Activated CD8-positive, alpha-beta T cell treated with anti-CD3 and anti-CD28 coated beads, Interleukin-2, amount 10 ng/mL, durations not matched to agents 7 days and 5 days (primary cell): ENCODE data around the gene IGFBP6. TPM values are rescaled to one million over a fixed set of nuclear protein-coding genes. Genes with fewer than 3 reads are reported as not detected.

Experiments used
- ATAC-seq: fragments of 150-1000 bp; cut with Tn5 transposase; one replicate; pipeline ENCODE4 v1.10.0; 2021; ENCODE audit warnings: moderate library complexity
- CTCF ChIA-PET: fragments of 350-600 bp; sonication (Branson Sonifier 250); formaldehyde crosslinking; loops from one replicate; lab custom pipeline; 2021; ENCODE audit warnings: antibody characterized with exemption; lab: Charles Lee
- POLR2A ChIA-PET: fragments of 350-600 bp; sonication (Branson Sonifier 250); formaldehyde crosslinking; loops from one replicate; lab custom pipeline; 2021; ENCODE audit warnings: antibody characterized with exemption; lab: Charles Lee
- DNase-seq: peaks from one replicate; pipeline ENCODE4 v3.0.0-alpha.2; 2020
- H3K27ac Mint-ChIP-seq: one replicate; pipeline ENCODE4 v1.8.0; 2021; ENCODE audit warnings: mild to moderate bottlenecking, mixed read lengths
- H3K27me3 Mint-ChIP-seq: one replicate; pipeline ENCODE4 v1.8.0; 2021; ENCODE audit warnings: low read depth, mixed read lengths
- H3K36me3 Mint-ChIP-seq: one replicate; pipeline ENCODE4 v1.8.0; 2021; ENCODE audit warnings: low read depth, mixed read lengths
- H3K4me1 Mint-ChIP-seq: one replicate; pipeline ENCODE4 v1.8.0; 2021; ENCODE audit warnings: low read depth, mixed read lengths
- H3K4me3 Mint-ChIP-seq: one replicate; pipeline ENCODE4 v1.8.0; 2021; ENCODE audit warnings: mild to moderate bottlenecking, mixed read lengths
- H3K9me3 Mint-ChIP-seq: one replicate; pipeline ENCODE4 v1.8.0; 2022; ENCODE audit warnings: mixed read lengths; ENCODE audit not compliant: insufficient read depth
- total RNA-seq, 2 experiments: library from RNA; stranded (reverse); gene quantifications; one replicate each; pipeline ENCODE4 v1.2.3, GENCODE V29; 2021

IGFBP6 gene
- total RNA-seq, 2 experiments from 2014 or later, result 3.1 to 5.4 TPM

DNA sequence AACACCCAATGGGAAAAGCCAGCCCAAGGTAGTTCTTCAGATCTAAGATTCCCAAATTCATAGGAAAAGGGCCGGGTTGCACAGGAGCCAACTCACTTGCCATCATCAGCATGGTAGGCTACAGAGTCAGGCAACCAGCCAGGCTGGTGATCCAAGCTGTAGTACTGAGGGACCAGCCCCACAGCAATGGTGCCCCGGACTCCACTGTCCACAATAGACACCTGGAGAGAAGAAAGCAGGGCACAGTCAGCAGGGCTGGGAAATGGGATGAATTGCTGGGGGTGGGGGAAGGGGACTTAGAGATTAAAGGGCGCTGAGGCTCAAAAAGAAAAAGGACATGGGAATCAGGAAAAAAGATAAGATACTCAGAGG lies 22.5 kb upstream of the IGFBP6 start:
- no peak overlapping the region for H3K27ac Mint-ChIP-seq
- H3K36me3 Mint-ChIP-seq, result peaks cover 53% of the 10 kb centered on the region
- CTCF ChIA-PET, result interaction anchor here (7.6 to 14.0 kb wide), 2 partner anchors 8 to 26 kb away, joined by 119 to 170 read pairs; partner anchors contain the start of genes IGFBP6 and SOAT2
- no peaks in the 10 kb centered on the region for H3K9me3 Mint-ChIP-seq
- H3K4me1 Mint-ChIP-seq, result peaks cover 32% of the 10 kb centered on the region
- DNase-seq (no peak), ATAC-seq (no peak)
- H3K4me3 Mint-ChIP-seq, result no peak overlapping the region
- no peaks in the 10 kb centered on the region for H3K27me3 Mint-ChIP-seq
- POLR2A ChIA-PET, result no interaction called here

DNA sequence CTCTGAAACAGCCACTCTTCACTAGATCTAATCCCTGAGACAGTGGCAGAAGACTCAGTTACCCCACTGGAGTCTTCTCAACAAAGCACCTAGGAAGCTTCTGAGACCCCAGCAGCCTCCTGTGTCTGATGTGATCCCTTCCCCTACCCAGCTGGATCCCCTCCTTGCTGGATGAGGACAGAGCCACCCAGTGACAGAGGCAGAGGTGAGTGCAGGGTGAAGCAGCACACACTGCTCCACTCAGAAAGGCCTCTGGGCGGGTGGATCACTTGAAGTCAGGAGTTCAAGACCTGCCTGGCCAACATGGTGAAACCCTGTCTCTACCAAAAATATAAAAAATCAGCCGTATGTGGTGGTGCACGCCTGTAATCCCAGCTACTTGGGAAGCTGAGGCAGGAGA lies 21.0 kb upstream of the IGFBP6 start:
- CTCF ChIA-PET, result interaction anchor here (1.1 to 14.0 kb wide), 4 partner anchors 10 to 245 kb away, joined by 4 to 170 read pairs (median 62); partner anchors contain the start of genes AAAS, IGFBP6 and SOAT2
- Mint-ChIP-seq H3K36me3 (peaks cover 48% of the 10 kb centered on the region), H3K27ac (no peak overlapping the region), H3K4me3 (no peak overlapping the region), H3K27me3 (no peaks in the 10 kb centered on the region), H3K9me3 (no peaks in the 10 kb centered on the region), H3K4me1 (peaks cover 35% of the 10 kb centered on the region)
- DNase-seq (no peak), ATAC-seq (no peak)
- POLR2A ChIA-PET, result interaction anchor here (0.6 kb wide), 1 partner anchor 38 kb away, joined by 5 read pairs; no protein-coding TSS in a partner anchor

DNA sequence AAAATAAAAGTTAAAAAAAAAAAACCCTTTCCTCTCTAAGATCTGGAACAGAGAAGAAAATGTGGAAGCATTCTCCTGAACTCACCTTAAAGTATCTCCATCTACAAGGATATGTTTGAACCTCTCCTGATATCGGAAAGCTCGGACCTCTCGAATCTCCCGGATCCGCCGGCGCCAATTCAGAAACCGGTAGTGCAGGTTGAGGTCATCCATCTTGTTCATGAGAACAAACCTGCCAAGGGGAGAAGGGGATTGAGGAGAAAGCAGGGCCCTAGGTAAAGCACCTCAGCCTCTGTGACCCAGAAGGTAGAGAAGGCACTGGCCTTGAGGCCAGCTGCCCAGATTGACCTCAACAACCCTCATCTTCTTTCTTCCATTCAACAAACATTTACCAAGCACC lies 20.4 kb upstream of the IGFBP6 start:
- peaks cover 31% of the 10 kb centered on the region for H3K4me1 Mint-ChIP-seq
- CTCF ChIA-PET, result interaction anchor here (0.8 to 14.0 kb wide), 6 partner anchors 10 to 244 kb away, joined by 4 to 170 read pairs (median 8); partner anchors contain the start of genes AAAS, IGFBP6 and SOAT2
- ATAC-seq (no peak), DNase-seq (no peak)
- POLR2A ChIA-PET, result interaction anchor here (0.6 kb wide), 1 partner anchor 38 kb away, joined by 5 read pairs; no protein-coding TSS in a partner anchor
- H3K27me3 Mint-ChIP-seq, result no peaks in the 10 kb centered on the region
- no peak overlapping the region for H3K4me3 Mint-ChIP-seq
- H3K36me3 Mint-ChIP-seq, result peaks cover 45% of the 10 kb centered on the region
- H3K9me3 Mint-ChIP-seq, result no peaks in the 10 kb centered on the region
- no peak overlapping the region for H3K27ac Mint-ChIP-seq

DNA sequence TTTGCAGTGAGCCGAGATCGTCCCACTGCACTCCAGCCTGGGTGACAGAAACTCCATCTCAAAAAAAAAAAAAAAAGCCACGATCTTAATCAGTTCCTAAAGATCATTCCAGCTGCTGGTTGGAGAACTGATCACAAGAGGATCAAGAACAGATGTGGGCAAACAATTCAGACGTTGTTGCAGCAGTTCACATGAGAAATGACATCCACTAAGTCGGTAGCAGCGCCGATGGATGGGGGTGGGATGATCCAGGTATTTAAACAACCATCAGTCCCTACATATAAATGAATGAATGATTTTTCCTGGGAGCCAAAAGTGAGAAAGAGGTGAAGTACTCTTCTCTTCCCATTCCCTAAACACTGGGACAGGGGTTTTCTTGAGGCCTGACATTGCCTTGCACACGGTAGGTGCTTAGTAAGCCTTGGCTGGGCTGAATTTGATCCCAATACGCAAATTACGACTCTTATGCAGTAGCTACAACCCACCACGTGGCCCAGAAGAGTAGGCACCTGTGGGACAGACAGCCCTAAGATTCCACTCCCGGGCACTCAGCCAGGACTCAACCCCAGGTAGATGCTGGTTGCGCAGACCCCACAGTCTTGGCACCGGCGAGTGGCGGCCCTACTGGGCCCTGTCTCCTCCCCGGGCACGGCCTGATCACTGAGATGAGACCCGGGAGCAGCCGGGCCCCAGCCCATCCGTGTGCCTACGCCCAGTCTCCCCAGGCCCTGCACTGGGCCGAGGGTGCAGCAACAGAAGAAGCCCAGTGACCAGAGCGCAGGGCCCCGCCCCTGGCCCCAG lies 18.8 kb upstream of the IGFBP6 start:
- peak; percentile 35 for ATAC-seq
- Mint-ChIP-seq H3K27me3 (no peaks in the 10 kb centered on the region), H3K36me3 (peaks cover 35% of the 10 kb centered on the region), H3K4me3 (peak overlapping the region; percentile 89), H3K9me3 (no peaks in the 10 kb centered on the region), H3K4me1 (peaks cover 33% of the 10 kb centered on the region), H3K27ac (peak overlapping the region; percentile 93)
- ChIA-PET POLR2A (interaction anchor here (0.7 to 2.7 kb wide), 9 partner anchors 15 to 103 kb away, joined by 3 to 20 read pairs (median 4); partner anchors contain the start of gene SOAT2), CTCF (interaction anchor here (1.1 to 14.0 kb wide), 11 partner anchors 9 to 243 kb away, joined by 3 to 170 read pairs (median 7); partner anchors contain the start of genes AAAS, IGFBP6 and SOAT2)
- peak; percentile 61 for DNase-seq

DNA sequence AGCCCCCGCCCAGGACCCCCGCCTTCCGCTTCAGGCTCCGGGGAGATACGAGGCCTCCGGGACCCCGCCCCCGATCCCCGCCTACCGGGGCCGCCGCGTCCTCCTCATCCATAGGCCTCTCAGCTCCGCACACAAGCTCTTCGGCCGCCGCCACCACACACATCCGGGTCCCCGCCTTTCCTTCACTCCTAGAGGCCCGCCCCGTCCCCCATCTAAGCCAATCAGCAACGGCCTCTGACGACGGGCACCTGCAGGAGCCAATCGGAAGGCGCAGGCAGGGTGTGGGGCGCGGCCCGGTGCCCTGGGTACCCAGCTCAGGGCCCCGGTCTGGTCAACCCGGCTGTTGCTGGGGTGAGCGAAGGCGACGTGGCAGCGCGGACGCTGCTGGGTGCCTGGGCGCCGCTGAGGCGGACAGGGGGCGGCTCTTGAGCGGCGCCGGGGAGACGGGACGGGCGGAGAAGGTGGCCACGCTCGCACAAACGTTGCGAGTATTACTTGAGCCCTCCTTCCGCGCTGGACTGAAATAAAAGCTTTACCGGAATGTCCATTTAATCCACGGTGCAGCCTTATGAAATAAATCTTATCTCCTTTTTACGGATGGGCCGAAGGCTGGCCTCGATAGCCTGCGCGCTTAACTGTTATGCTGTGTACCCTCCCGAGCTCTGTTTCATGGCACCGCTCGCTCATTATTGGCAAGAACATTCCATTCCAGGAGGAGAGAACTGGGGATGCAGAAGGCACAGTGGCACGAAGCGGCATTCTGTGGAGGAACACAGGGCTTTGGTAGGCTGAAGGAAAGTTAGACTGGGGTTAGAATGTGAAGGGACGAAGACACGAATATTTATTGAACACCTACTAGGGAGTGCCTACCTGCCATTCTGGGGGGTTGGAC lies 18.0 kb upstream of the IGFBP6 start, which contains the start of gene SPRYD3:
TSS of gene SPRYD3 (minus strand) at position 165 of the 892 bp plus-strand sequence. CDS start at position 108, 57 bp downstream.
- H3K27me3 Mint-ChIP-seq, result no peaks in the 10 kb centered on the region
- ATAC-seq, result peak; percentile 99
- H3K9me3 Mint-ChIP-seq, result no peaks in the 10 kb centered on the region
- CTCF ChIA-PET, result interaction anchor here (0.9 to 14.0 kb wide), 14 partner anchors 8 to 242 kb away, joined by 3 to 170 read pairs (median 5); partner anchors contain the start of genes AAAS, IGFBP6 and SOAT2
- peaks cover 28% of the 10 kb centered on the region for H3K4me1 Mint-ChIP-seq
- peak; percentile 97 for DNase-seq
- peak within 1 kb of the TSS; percentile 93 for H3K27ac Mint-ChIP-seq
- POLR2A ChIA-PET, result interaction anchor here (0.7 to 2.7 kb wide), 8 partner anchors 14 to 72 kb away, joined by 3 to 20 read pairs (median 4); partner anchors contain the start of gene SOAT2
- peaks cover 27% of the 10 kb centered on the region for H3K36me3 Mint-ChIP-seq
- peak within 1 kb of the TSS; percentile 89 for H3K4me3 Mint-ChIP-seq

DNA sequence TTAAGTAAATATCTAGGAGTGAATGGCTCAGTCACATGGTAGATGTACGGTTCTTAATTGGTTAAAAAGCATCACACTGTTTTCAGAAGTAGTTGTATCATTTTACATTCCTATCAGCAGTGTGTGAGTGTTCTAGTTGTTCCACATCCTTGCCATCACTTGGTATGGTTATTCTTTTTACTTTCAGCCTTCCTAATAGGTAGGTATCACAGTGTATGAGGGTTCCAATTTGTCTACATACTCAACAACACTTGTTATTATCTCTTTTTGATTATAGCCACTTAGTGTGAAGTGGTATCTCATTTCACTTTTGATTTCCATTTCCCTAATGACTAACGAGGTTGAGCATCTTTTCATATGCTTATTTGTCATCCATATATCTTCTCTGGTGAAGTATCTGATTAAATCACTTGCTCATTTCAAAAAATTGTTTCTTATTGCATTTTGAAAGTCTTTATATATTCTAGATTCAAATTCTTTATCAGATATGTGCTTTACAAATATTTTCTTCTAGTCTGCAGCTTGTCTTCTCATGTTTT lies 14.8 kb upstream of the IGFBP6 start:
- peaks cover 21% of the 10 kb centered on the region for H3K4me1 Mint-ChIP-seq
- no peak overlapping the region for H3K27ac Mint-ChIP-seq
- no peak overlapping the region for H3K4me3 Mint-ChIP-seq
- CTCF ChIA-PET, result interaction anchor here (1.3 to 14.0 kb wide), 4 partner anchors 11 to 78 kb away, joined by 3 to 170 read pairs (median 14); partner anchors contain the start of genes IGFBP6 and SOAT2
- POLR2A ChIA-PET, result interaction anchor here (1.1 kb wide), 1 partner anchor 10 kb away, joined by 3 read pairs; no protein-coding TSS in a partner anchor
- peaks cover 1% of the 10 kb centered on the region for H3K36me3 Mint-ChIP-seq
- no peak for DNase-seq
- H3K27me3 Mint-ChIP-seq, result peaks cover 12% of the 10 kb centered on the region
- ATAC-seq, result no peak
- H3K9me3 Mint-ChIP-seq, result no peaks in the 10 kb centered on the region

DNA sequence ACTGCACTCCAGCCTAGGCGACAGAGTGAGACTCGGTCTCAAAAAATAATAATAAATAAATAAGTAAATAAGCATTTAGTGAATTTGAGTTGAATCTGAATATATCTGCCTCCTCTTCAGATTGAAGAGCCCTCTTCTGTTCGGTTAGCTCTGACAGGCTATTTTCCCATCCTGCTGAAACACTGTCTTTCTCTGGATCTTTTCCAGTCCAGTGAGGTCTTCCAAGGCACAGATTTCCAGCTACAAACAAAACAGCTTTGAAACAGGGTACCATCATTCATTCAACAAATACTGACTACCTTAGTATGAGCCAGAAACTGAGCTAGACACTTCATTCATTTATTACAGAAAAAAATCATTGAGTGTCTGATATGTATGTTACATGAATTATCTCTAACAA lies 11.1 kb upstream of the IGFBP6 start:
- Mint-ChIP-seq H3K27me3 (peaks cover 32% of the 10 kb centered on the region), H3K4me3 (no peak overlapping the region), H3K36me3 (no peaks in the 10 kb centered on the region), H3K4me1 (peaks cover 5% of the 10 kb centered on the region), H3K9me3 (no peaks in the 10 kb centered on the region), H3K27ac (no peak overlapping the region)
- POLR2A ChIA-PET, result interaction anchor here (0.6 kb wide), 1 partner anchor 12 kb away, joined by 3 read pairs; no protein-coding TSS in a partner anchor
- DNase-seq (no peak), ATAC-seq (no peak)
- CTCF ChIA-PET, result interaction anchor here (0.7 to 14.0 kb wide), 4 partner anchors 14 to 66 kb away, joined by 3 to 170 read pairs (median 14); partner anchors contain the start of genes IGFBP6 and SOAT2

DNA sequence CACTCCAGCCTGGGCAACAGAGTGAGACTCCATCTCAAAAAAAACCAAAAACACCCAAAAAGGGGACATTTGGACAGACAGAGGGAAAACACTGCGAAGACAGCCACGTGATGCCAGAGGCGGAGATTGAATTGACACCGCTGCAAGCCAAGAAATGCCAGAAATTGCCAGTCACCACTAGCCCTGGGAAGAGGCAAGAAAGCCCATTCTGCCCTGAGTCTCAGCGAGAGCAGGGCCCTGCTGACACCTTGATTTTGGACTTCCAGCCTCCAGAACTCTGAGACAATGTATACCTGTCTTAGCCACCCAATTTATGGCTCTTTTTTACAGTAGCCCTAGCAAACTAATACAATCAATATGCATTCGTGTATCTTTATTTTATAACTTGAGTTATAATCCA lies 7.4 kb upstream of the IGFBP6 start:
- Mint-ChIP-seq H3K27ac (no peak overlapping the region), H3K4me3 (no peak overlapping the region), H3K27me3 (peaks cover 35% of the 10 kb centered on the region), H3K36me3 (no peaks in the 10 kb centered on the region), H3K4me1 (peaks cover 10% of the 10 kb centered on the region), H3K9me3 (no peaks in the 10 kb centered on the region)
- DNase-seq, result no peak
- ChIA-PET CTCF (interaction anchor here (0.9 to 1.6 kb wide), 6 partner anchors 9 to 35 kb away, joined by 3 to 11 read pairs (median 4); partner anchors contain the start of gene SPRYD3), POLR2A (no interaction called here)
- ATAC-seq, result no peak

DNA sequence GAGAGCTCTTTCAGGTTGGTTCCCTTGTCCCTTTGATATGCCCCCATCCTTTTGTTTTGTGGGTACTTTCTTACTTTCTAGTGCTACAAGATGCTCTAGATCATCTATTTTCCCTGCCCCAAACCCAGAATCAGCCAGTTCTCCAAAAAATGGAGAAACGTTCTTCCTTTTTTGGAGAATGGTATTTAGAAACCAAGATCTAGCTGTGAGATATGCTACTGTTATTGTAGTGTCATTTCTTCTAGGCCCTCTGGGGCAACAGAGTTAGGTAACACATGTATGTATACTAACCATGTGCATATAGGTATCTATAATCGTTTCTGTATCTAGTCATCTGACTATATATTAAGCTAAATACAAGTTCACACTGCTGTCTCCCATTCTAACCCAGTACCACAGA lies 6.9 kb upstream of the IGFBP6 start:
- ATAC-seq (no peak), DNase-seq (no peak)
- peaks cover 10% of the 10 kb centered on the region for H3K4me1 Mint-ChIP-seq
- no peaks in the 10 kb centered on the region for H3K36me3 Mint-ChIP-seq
- H3K9me3 Mint-ChIP-seq, result no peaks in the 10 kb centered on the region
- POLR2A ChIA-PET, result no interaction called here
- H3K4me3 Mint-ChIP-seq, result no peak overlapping the region
- CTCF ChIA-PET, result interaction anchor here (0.9 to 1.6 kb wide), 6 partner anchors 8 to 35 kb away, joined by 3 to 11 read pairs (median 4); partner anchors contain the start of gene SPRYD3
- H3K27ac Mint-ChIP-seq, result no peak overlapping the region
- peaks cover 34% of the 10 kb centered on the region for H3K27me3 Mint-ChIP-seq

DNA sequence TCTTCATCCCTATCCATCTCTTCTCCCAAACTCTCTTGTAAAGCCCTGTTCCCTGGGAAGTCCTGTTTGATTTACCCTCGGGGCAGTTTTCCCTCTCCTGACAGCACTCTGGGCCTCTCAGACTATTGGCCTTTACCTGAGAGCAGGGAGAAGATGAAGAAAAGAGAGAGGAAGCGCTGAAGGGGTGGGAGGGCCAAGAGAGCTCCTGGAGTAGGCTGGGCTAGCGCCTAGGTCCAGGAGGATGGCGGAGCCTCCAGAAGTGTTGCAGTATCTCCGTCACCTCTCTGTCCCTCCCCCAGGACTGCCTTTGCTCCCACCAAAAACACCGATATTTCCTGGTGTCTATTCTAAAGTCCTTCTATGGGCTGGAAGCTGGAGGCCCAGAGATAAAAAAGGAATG lies 5.7 kb upstream of the IGFBP6 start:
- CTCF ChIA-PET, result interaction anchor here (4.4 kb wide), 1 partner anchor 26 kb away, joined by 37 read pairs; no protein-coding TSS in a partner anchor

More for the DNA sequence above, 5.7 kb upstream of the IGFBP6 start:
- DNase-seq (no peak), ATAC-seq (no peak)
- Mint-ChIP-seq H3K4me1 (peaks cover 16% of the 10 kb centered on the region), H3K27ac (no peak overlapping the region), H3K4me3 (no peak overlapping the region), H3K36me3 (no peaks in the 10 kb centered on the region), H3K9me3 (no peaks in the 10 kb centered on the region), H3K27me3 (peaks cover 30% of the 10 kb centered on the region)
- POLR2A ChIA-PET, result no interaction called here
